GM18526 (cell line): Measurements from ENCODE around the gene AKIP1.

Source experiments
- POLR2A ChIP-seq: IDR thresholded peaks from 3 replicates; pipeline ENCODE4 v1.6.1; 2011; ENCODE audit not compliant: insufficient read length; ENCODE audit errors: extremely low read depth

Gene AKIP1

GRCh38 chr11:8908099-8908498 is 2.9 kb upstream of the AKIP1 start:
- no peak for TF ChIP-seq POLR2A

- no peak for TF ChIP-seq POLR2A
Measured at GRCh38 chr11:8910649-8911026, 351 bp upstream of the AKIP1 start.

- TF ChIP-seq POLR2A = no peak
Measured at GRCh38 chr11:8913961-8914660, 3.1 kb downstream of the AKIP1 start.

GRCh38 chr11:8914661-8915018 is 3.7 kb downstream of the AKIP1 start:
- TF ChIP-seq POLR2A = no peak

GRCh38 chr11:8917157-8917825 is 6.3 kb downstream of the AKIP1 start:
- no peak for TF ChIP-seq POLR2A

- TF ChIP-seq POLR2A = no peak
Measured at GRCh38 chr11:8922691-8923090, 11.7 kb downstream of the AKIP1 start.

GRCh38 chr11:8925711-8926110 is 14.7 kb downstream of the AKIP1 start:
- TF ChIP-seq POLR2A = no peak

- TF ChIP-seq POLR2A = no peak
Measured at GRCh38 chr11:8926236-8926635, 15.2 kb downstream of the AKIP1 start.

GRCh38 chr11:8927233-8927632 is 16.2 kb downstream of the AKIP1 start:
- TF ChIP-seq POLR2A = no peak

- TF ChIP-seq POLR2A = no peak
Measured at GRCh38 chr11:8928205-8928604, 17.2 kb downstream of the AKIP1 start.

GRCh38 chr11:8928981-8929615 is 18.1 kb downstream of the AKIP1 start:
- no peak for TF ChIP-seq POLR2A

- no peak for TF ChIP-seq POLR2A
Measured at GRCh38 chr11:8930456-8931175, 19.6 kb downstream of the AKIP1 start.

- TF ChIP-seq POLR2A = no peak
Measured at GRCh38 chr11:8932564-8933180, 21.7 kb downstream of the AKIP1 start, which contains the start of gene C11orf16. Gene C11orf16 (minus strand): TSS chr11:8932947. CDS start chr11:8932308, 639 bp downstream.

GRCh38 chr11:8933931-8934330 is 22.9 kb downstream of the AKIP1 start:
- no peak for TF ChIP-seq POLR2A
